GM23338 (cell line): ENCODE data around the gene CCDC68.

Source experiments
- CTCF ChIP-seq, 2 experiments: fragments of 200-600 bp in 1 of 2; sonication (generic) in 1 of 2; conservative IDR thresholded peaks; 2 replicates each; pipeline versions ENCODE4 v1.5.1 to v1.6.1; 2016 to 2017; ENCODE audit warnings: antibody characterized with exemption in 2 of 2, low read depth in 2 of 2, mild to moderate bottlenecking in 2 of 2, moderate library complexity in 1 of 2
- EZH2phosphoT487 ChIP-seq: fragments of 200-600 bp; sonication (generic); IDR thresholded peaks from one replicate; pipeline ENCODE4 v1.8.1; 2018; ENCODE audit warnings: antibody characterized with exemption; ENCODE audit not compliant: unreplicated experiment

- TF ChIP-seq CTCF (conservative IDR thresholded peaks at IDR 0.05; ENCODE audit: low read depth in 2 of 2) (no peak), EZH2phosphoT487 (no peak)
Measured at GRCh38 chr18:54860941-54861340, 98.3 kb downstream of the CCDC68 start.
